ENCODE measurements around the gene TIAM2. TPM values are rescaled to one million over a fixed set of nuclear protein-coding genes. Genes with fewer than 3 reads are reported as not detected.

Gene TIAM2
- total RNA-seq, 2 donors from 2014 or later = 2.5 to 12.5 TPM

- H3K9me3 Mint-ChIP-seq = no peaks in the 10 kb centered on the region
- H3K36me3 Mint-ChIP-seq = no peaks in the 10 kb centered on the region
- no peak overlapping the region for H3K27ac Mint-ChIP-seq
- DNase-seq (ENCODE audit: low spot score in 2 of 2) = no peak
- ATAC-seq = no peak
Observed at GRCh38 chr6:155033021-155033791, 38.1 kb downstream of the TIAM2 start.

- no peaks in the 10 kb centered on the region for H3K9me3 Mint-ChIP-seq
- DNase-seq (ENCODE audit: low spot score in 2 of 2) = no peak
- H3K27ac Mint-ChIP-seq = no peak overlapping the region
- no peak for ATAC-seq
- H3K36me3 Mint-ChIP-seq = no peaks in the 10 kb centered on the region
Observed at GRCh38 chr6:155036907-155037306, 41.8 kb downstream of the TIAM2 start.

- Mint-ChIP-seq H3K36me3 (no peaks in the 10 kb centered on the region), H3K9me3 (no peaks in the 10 kb centered on the region), H3K27ac (no peak overlapping the region)
- no peak for ATAC-seq
- DNase-seq (ENCODE audit: low spot score in 2 of 2) = no peak
Observed at GRCh38 chr6:155038104-155038503, 43.0 kb downstream of the TIAM2 start.

- ATAC-seq (no peak), DNase-seq (ENCODE audit: low spot score in 2 of 2) (no peak)
- Mint-ChIP-seq H3K27ac (no peak overlapping the region), H3K9me3 (no peaks in the 10 kb centered on the region), H3K36me3 (no peaks in the 10 kb centered on the region)
Observed at GRCh38 chr6:155038527-155038926, 43.4 kb downstream of the TIAM2 start.

- Mint-ChIP-seq H3K27ac (no peak overlapping the region), H3K36me3 (peaks cover 0 to 2% of the 10 kb centered on the region in 2 donors), H3K9me3 (no peaks in the 10 kb centered on the region)
- ATAC-seq (no peak), DNase-seq (ENCODE audit: low spot score in 2 of 2) (no peak)
Observed at GRCh38 chr6:155039618-155040017, 44.5 kb downstream of the TIAM2 start.

GRCh38 chr6:155040154-155040553, 45.0 kb downstream of the TIAM2 start:
- ATAC-seq = no peak
- DNase-seq (ENCODE audit: low spot score in 2 of 2) = no peak
- Mint-ChIP-seq H3K27ac (no peak overlapping the region), H3K9me3 (no peaks in the 10 kb centered on the region), H3K36me3 (peaks cover 0 to 6% of the 10 kb centered on the region in 2 donors)

GRCh38 chr6:155040901-155041650, 46.0 kb downstream of the TIAM2 start:
- Mint-ChIP-seq H3K36me3 (peaks cover 0 to 15% of the 10 kb centered on the region in 2 donors), H3K9me3 (no peaks in the 10 kb centered on the region), H3K27ac (no peak overlapping the region)
- ATAC-seq (no peak), DNase-seq (ENCODE audit: low spot score in 2 of 2) (no peak)

GRCh38 chr6:155041741-155042279, 46.7 kb downstream of the TIAM2 start:
- H3K9me3 Mint-ChIP-seq = no peaks in the 10 kb centered on the region
- H3K36me3 Mint-ChIP-seq = peaks cover 0 to 20% of the 10 kb centered on the region in 2 donors
- ATAC-seq = no peak
- H3K27ac Mint-ChIP-seq = no peak overlapping the region
- DNase-seq (ENCODE audit: low spot score in 2 of 2) = no peak

- ATAC-seq = no peak
- H3K27ac Mint-ChIP-seq = no peak overlapping the region
- H3K36me3 Mint-ChIP-seq = peaks cover 0 to 23% of the 10 kb centered on the region in 2 donors
- no peak for DNase-seq (ENCODE audit: low spot score in 2 of 2)
- no peaks in the 10 kb centered on the region for H3K9me3 Mint-ChIP-seq
Observed at GRCh38 chr6:155042983-155043382, 47.9 kb downstream of the TIAM2 start.

- no peak overlapping the region for H3K27ac Mint-ChIP-seq
- H3K9me3 Mint-ChIP-seq = peaks cover 0 to 5% of the 10 kb centered on the region in 2 donors
Observed at GRCh38 chr6:155045561-155046404, 50.7 kb downstream of the TIAM2 start.

GRCh38 chr6:155047523-155047922, 52.4 kb downstream of the TIAM2 start:
- DNase-seq (ENCODE audit: low spot score in 2 of 2) = no peak
- no peak overlapping the region for H3K27ac Mint-ChIP-seq
- H3K36me3 Mint-ChIP-seq = peaks cover 0 to 37% of the 10 kb centered on the region in 2 donors
- peaks cover 0 to 5% of the 10 kb centered on the region in 2 donors for H3K9me3 Mint-ChIP-seq
- ATAC-seq = no peak

More at GRCh38 chr6:155045561-155046404, 50.7 kb downstream of the TIAM2 start:
- DNase-seq (ENCODE audit: low spot score in 2 of 2) = no peak
- H3K36me3 Mint-ChIP-seq = peaks cover 0 to 37% of the 10 kb centered on the region in 2 donors
- ATAC-seq = no peak

GRCh38 chr6:155050311-155050710, 55.2 kb downstream of the TIAM2 start:
- Mint-ChIP-seq H3K36me3 (peaks cover 0 to 35% of the 10 kb centered on the region in 2 donors), H3K27ac (peak overlapping the region; percentile 62 to 93), H3K9me3 (peaks cover 0 to 11% of the 10 kb centered on the region in 2 donors)
- peak; percentile 95 to 99 for ATAC-seq
- peak; percentile 53 to 76 for DNase-seq (ENCODE audit: low spot score in 2 of 2)

- H3K27ac Mint-ChIP-seq = no peak overlapping the region
- H3K36me3 Mint-ChIP-seq = peaks cover 0 to 6% of the 10 kb centered on the region in 2 donors
- DNase-seq (ENCODE audit: low spot score in 2 of 2) (no peak), ATAC-seq (no peak)
- H3K9me3 Mint-ChIP-seq = peaks cover 0 to 6% of the 10 kb centered on the region in 2 donors
Observed at GRCh38 chr6:155054491-155055250, 59.6 kb downstream of the TIAM2 start.

GRCh38 chr6:155055729-155056128, 60.6 kb downstream of the TIAM2 start:
- ATAC-seq (no peak), DNase-seq (ENCODE audit: low spot score in 2 of 2) (no peak)
- H3K27ac Mint-ChIP-seq = no peak overlapping the region
- peaks cover 0 to 6% of the 10 kb centered on the region in 2 donors for H3K9me3 Mint-ChIP-seq
- peaks cover 0 to 5% of the 10 kb centered on the region in 2 donors for H3K36me3 Mint-ChIP-seq

GRCh38 chr6:155056756-155057155, 61.6 kb downstream of the TIAM2 start:
- H3K27ac Mint-ChIP-seq = no peak overlapping the region
- H3K36me3 Mint-ChIP-seq = peaks cover 0 to 5% of the 10 kb centered on the region in 2 donors
- peaks cover 0 to 6% of the 10 kb centered on the region in 2 donors for H3K9me3 Mint-ChIP-seq
- ATAC-seq = no peak
- no peak for DNase-seq (ENCODE audit: low spot score in 2 of 2)

GRCh38 chr6:155061381-155061780, 66.3 kb downstream of the TIAM2 start:
- no peaks in the 10 kb centered on the region for H3K9me3 Mint-ChIP-seq
- peaks cover 0 to 5% of the 10 kb centered on the region in 2 donors for H3K36me3 Mint-ChIP-seq
- ATAC-seq (no peak), DNase-seq (ENCODE audit: low spot score in 2 of 2) (no peak)
- H3K27ac Mint-ChIP-seq = no peak overlapping the region

All from activated naive CD4-positive, alpha-beta T cell treated with anti-CD3 and anti-CD28 coated beads, Interleukin-2, amount 50 U/mL, for 72 hours (primary cell).